Activated naive CD8-positive, alpha-beta T cell treated with anti-CD3 and anti-CD28 coated beads, Interleukin-2, amount 10 ng/mL, durations not matched to agents 7 days and 5 days (primary cell): ENCODE results near the gene CTSW. TPM values are rescaled to one million over a fixed set of nuclear protein-coding genes. Genes with fewer than 3 reads are reported as not detected.

Source experiments
- ATAC-seq: fragments of 150-1000 bp; cut with Tn5 transposase; one replicate; pipeline ENCODE4 v1.10.0; 2021; ENCODE audit warnings: low read depth, moderate library complexity
- POLR2A ChIA-PET: fragments of 350-600 bp; sonication (Branson Sonifier 250); formaldehyde crosslinking; loops from one replicate; lab custom pipeline; 2021; ENCODE audit warnings: antibody characterized with exemption; lab: Charles Lee
- DNase-seq: peaks from one replicate; pipeline ENCODE4 v3.0.0; 2021
- H3K27ac Mint-ChIP-seq: one replicate; pipeline ENCODE4 v1.8.0; 2022; ENCODE audit warnings: mild to moderate bottlenecking, mixed read lengths
- H3K27me3 Mint-ChIP-seq: one replicate; pipeline ENCODE4 v1.8.0; 2022; ENCODE audit warnings: mild to moderate bottlenecking, moderate library complexity, mixed read lengths
- H3K36me3 Mint-ChIP-seq: one replicate; pipeline ENCODE4 v1.8.0; 2021; ENCODE audit warnings: mild to moderate bottlenecking, mixed read lengths
- H3K4me1 Mint-ChIP-seq: one replicate; pipeline ENCODE4 v1.8.0; 2021; ENCODE audit warnings: mixed read lengths
- H3K4me3 Mint-ChIP-seq: one replicate; pipeline ENCODE4 v1.8.0; 2022; ENCODE audit warnings: mild to moderate bottlenecking, moderate library complexity, mixed read lengths
- H3K9me3 Mint-ChIP-seq: one replicate; pipeline ENCODE4 v1.8.0; 2021; ENCODE audit warnings: mixed read lengths
- total RNA-seq, 2 experiments: library from RNA; stranded (reverse); gene quantifications; one replicate each; pipeline ENCODE4 v1.2.3, GENCODE V29; 2021

Gene CTSW
- total RNA-seq, 2 experiments from 2014 or later: 161 to 175 TPM

GRCh38 chr11:65857853-65858680 lies 21.6 kb upstream of the CTSW start, which contains the start of gene CFL1:
Gene CFL1, minus strand, starts transcription at chr11:65858180. Its CDS starts 81 bp downstream, at chr11:65858099.
- ATAC-seq (peak; percentile 60), DNase-seq (peak; percentile 97)
- Mint-ChIP-seq H3K9me3 (no peaks in the 10 kb centered on the region), H3K36me3 (peaks cover 43% of the 10 kb centered on the region), H3K4me1 (peaks cover 46% of the 10 kb centered on the region), H3K4me3 (peak within 1 kb of the TSS; percentile 91), H3K27me3 (no peaks in the 10 kb centered on the region), H3K27ac (peak within 1 kb of the TSS; percentile 93)
- POLR2A ChIA-PET: interaction anchor here (0.6 to 8.3 kb wide), 20 partner anchors 8 to 410 kb away, joined by 3 to 304 read pairs (median 8); partner anchors contain the start of genes C11orf68, CCDC85B, CTSW and EFEMP2

DNA sequence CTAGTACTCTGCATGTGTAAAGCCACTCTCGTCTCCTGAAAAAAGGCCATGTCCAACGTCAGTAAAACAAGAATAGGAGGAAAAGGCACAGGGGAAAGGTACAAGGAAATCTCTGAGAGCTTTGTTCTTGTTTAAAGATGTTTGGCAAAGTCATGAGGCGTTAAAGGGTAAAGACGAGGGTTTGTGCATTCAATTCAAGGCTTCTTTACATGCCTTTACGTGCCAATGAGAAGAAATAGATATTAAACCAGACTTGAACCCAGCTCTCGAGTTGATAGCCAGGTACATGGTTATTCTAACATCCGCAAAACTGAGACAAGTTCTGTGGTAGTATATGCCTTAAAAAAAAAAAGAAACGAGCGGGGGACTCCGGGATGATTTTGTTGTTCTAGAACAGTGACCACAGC lies 21.0 kb upstream of the CTSW start:
- Mint-ChIP-seq H3K4me3 (peak overlapping the region; percentile 91), H3K36me3 (peaks cover 37% of the 10 kb centered on the region), H3K27ac (peak overlapping the region; percentile 93), H3K27me3 (no peaks in the 10 kb centered on the region), H3K4me1 (peaks cover 43% of the 10 kb centered on the region), H3K9me3 (no peaks in the 10 kb centered on the region)
- DNase-seq (no peak), ATAC-seq (no peak)
- POLR2A ChIA-PET: interaction anchor here (0.6 to 8.3 kb wide), 23 partner anchors 8 to 436 kb away, joined by 3 to 304 read pairs (median 6); partner anchors contain the start of genes C11orf68, CCDC85B, CTSW and EFEMP2

GRCh38 chr11:65859095-65859811 lies 20.4 kb upstream of the CTSW start:
- Mint-ChIP-seq H3K36me3 (peaks cover 33% of the 10 kb centered on the region), H3K9me3 (no peaks in the 10 kb centered on the region), H3K27ac (peak overlapping the region; percentile 98), H3K27me3 (no peaks in the 10 kb centered on the region), H3K4me1 (peaks cover 38% of the 10 kb centered on the region), H3K4me3 (peak overlapping the region; percentile 91)
- POLR2A ChIA-PET: interaction anchor here (0.6 to 8.3 kb wide), 34 partner anchors 6 to 607 kb away, joined by 3 to 304 read pairs (median 6); partner anchors contain the start of genes AP5B1, BANF1, CCDC85B and CD248
- ATAC-seq (peak; percentile 72), DNase-seq (peak; percentile 97)

- ATAC-seq (peak; percentile 0), DNase-seq (no peak)
- H3K27me3 Mint-ChIP-seq: no peaks in the 10 kb centered on the region
- peak overlapping the region; percentile 98 for H3K27ac Mint-ChIP-seq
- peaks cover 28% of the 10 kb centered on the region for H3K36me3 Mint-ChIP-seq
- H3K4me1 Mint-ChIP-seq: peaks cover 34% of the 10 kb centered on the region
- peak overlapping the region; percentile 91 for H3K4me3 Mint-ChIP-seq
- no peaks in the 10 kb centered on the region for H3K9me3 Mint-ChIP-seq
- POLR2A ChIA-PET: interaction anchor here (0.6 to 8.3 kb wide), 34 partner anchors 7 to 607 kb away, joined by 3 to 304 read pairs (median 5); partner anchors contain the start of genes AP5B1, BANF1, CCDC85B and CD248
Measured at GRCh38 chr11:65859812-65860277, 19.8 kb upstream of the CTSW start.

DNA sequence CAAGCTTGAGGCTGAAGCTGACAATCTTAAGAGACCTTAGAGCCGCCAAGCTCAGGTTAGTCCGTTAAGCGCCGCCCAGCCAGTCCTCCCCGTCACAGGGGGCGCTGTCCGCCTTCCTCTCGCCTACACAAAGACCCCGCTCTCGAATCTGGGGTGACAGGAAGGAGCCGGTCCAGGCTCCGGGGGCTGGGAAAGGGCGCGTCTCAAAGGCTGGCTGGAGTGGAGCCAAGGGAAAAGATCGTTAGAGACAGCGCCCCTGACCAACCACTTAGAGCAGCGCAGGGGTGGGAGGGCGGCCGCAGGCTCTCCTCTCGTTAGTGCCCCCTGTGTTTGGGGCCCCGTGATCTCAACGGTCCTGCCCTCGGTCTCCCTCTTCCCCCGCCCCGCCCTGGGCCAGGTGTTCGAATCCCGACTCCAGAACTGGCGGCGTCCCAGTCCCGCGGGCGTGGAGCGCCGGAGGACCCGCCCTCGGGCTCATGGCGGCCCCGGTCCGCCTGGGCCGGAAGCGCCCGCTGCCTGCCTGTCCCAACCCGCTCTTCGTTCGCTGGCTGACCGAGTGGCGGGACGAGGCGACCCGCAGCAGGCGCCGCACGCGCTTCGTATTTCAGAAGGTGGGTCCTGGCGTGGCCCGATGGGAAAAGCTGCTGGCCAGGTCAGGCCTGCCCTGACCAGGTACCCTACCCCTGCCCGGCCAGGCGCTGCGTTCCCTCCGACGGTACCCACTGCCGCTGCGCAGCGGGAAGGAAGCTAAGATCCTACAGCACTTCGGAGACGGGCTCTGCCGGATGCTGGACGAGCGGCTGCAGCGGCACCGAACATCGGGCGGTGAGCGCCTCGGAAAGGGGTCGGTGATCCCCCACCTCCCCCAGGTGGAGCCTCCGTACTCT lies 19.1 kb upstream of the CTSW start, which contains the start of gene MUS81:
Gene MUS81, plus strand, starts transcription at position 156 of the 887 bp plus-strand sequence. Its CDS starts 321 bp downstream, at position 477.
- peak within 1 kb of the TSS; percentile 91 for H3K4me3 Mint-ChIP-seq
- no peaks in the 10 kb centered on the region for H3K9me3 Mint-ChIP-seq
- peaks cover 38% of the 10 kb centered on the region for H3K4me1 Mint-ChIP-seq
- peaks cover 26% of the 10 kb centered on the region for H3K36me3 Mint-ChIP-seq
- peak within 1 kb of the TSS; percentile 98 for H3K27ac Mint-ChIP-seq
- POLR2A ChIA-PET: interaction anchor here (0.6 to 8.3 kb wide), 27 partner anchors 8 to 393 kb away, joined by 3 to 304 read pairs (median 7); partner anchors contain the start of genes AP5B1, CCDC85B, CTSW and EFEMP2
- H3K27me3 Mint-ChIP-seq: no peaks in the 10 kb centered on the region
- peak; percentile 98 for DNase-seq
- ATAC-seq: peak; percentile 30

DNA sequence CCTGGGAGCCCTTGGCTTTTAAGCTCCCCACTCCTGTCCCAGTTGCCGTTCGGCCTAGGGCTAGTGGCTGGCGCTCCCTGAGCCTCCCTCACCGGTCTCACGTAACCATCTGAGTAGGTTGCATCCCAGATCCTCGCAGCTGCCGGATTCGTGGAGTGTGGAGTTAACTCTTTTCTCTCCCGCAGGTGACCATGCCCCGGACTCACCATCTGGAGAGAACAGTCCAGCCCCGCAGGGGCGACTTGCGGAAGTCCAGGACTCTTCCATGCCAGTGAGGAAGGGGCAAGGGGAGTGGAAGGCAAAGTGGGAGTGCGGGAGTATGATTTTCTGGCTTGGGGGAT lies 18.5 kb upstream of the CTSW start:
- no peak for ATAC-seq

GRCh38 chr11:65861533-65862183 lies 18.0 kb upstream of the CTSW start:
- POLR2A ChIA-PET: interaction anchor here (0.8 to 8.3 kb wide), 7 partner anchors 9 to 363 kb away, joined by 3 to 304 read pairs (median 30); partner anchors contain the start of genes CCDC85B, CTSW, EFEMP2 and FIBP
- Mint-ChIP-seq H3K27me3 (no peaks in the 10 kb centered on the region), H3K36me3 (peaks cover 14% of the 10 kb centered on the region), H3K9me3 (no peaks in the 10 kb centered on the region), H3K27ac (peak overlapping the region; percentile 98), H3K4me3 (peak overlapping the region; percentile 91), H3K4me1 (peaks cover 27% of the 10 kb centered on the region)
- peak; percentile 31 for DNase-seq
- ATAC-seq: no peak

More for the DNA sequence above, 18.5 kb upstream of the CTSW start:
- Mint-ChIP-seq H3K9me3 (no peaks in the 10 kb centered on the region), H3K36me3 (peaks cover 20% of the 10 kb centered on the region), H3K4me3 (peak overlapping the region; percentile 91), H3K4me1 (peaks cover 32% of the 10 kb centered on the region), H3K27me3 (no peaks in the 10 kb centered on the region), H3K27ac (peak overlapping the region; percentile 98)
- DNase-seq: no peak
- POLR2A ChIA-PET: interaction anchor here (0.7 to 8.3 kb wide), 13 partner anchors 8 to 392 kb away, joined by 3 to 304 read pairs (median 7); partner anchors contain the start of genes CCDC85B, CTSW, EFEMP2 and FIBP

- no peaks in the 10 kb centered on the region for H3K27me3 Mint-ChIP-seq
- peak overlapping the region; percentile 91 for H3K4me3 Mint-ChIP-seq
- DNase-seq (peak; percentile 28), ATAC-seq (no peak)
- H3K4me1 Mint-ChIP-seq: peaks cover 25% of the 10 kb centered on the region
- no peaks in the 10 kb centered on the region for H3K9me3 Mint-ChIP-seq
- H3K27ac Mint-ChIP-seq: peak overlapping the region; percentile 70
- POLR2A ChIA-PET: interaction anchor here (1.7 to 8.3 kb wide), 4 partner anchors 9 to 56 kb away, joined by 4 to 304 read pairs (median 99); partner anchors contain the start of genes CCDC85B, EFEMP2 and FIBP
- peaks cover 14% of the 10 kb centered on the region for H3K36me3 Mint-ChIP-seq
Measured at GRCh38 chr11:65862191-65862735, 17.4 kb upstream of the CTSW start.

GRCh38 chr11:65862941-65863888 lies 16.4 kb upstream of the CTSW start:
- Mint-ChIP-seq H3K27me3 (no peaks in the 10 kb centered on the region), H3K36me3 (peaks cover 17% of the 10 kb centered on the region), H3K4me1 (peaks cover 26% of the 10 kb centered on the region), H3K4me3 (peak overlapping the region; percentile 63), H3K9me3 (no peaks in the 10 kb centered on the region), H3K27ac (peak overlapping the region; percentile 70)
- DNase-seq: peak; percentile 22
- POLR2A ChIA-PET: interaction anchor here (1.7 to 8.3 kb wide), 4 partner anchors 8 to 55 kb away, joined by 4 to 304 read pairs (median 99); partner anchors contain the start of genes CCDC85B, EFEMP2 and FIBP
- ATAC-seq: no peak

- Mint-ChIP-seq H3K4me3 (no peak overlapping the region), H3K27me3 (no peaks in the 10 kb centered on the region), H3K9me3 (no peaks in the 10 kb centered on the region), H3K27ac (no peak overlapping the region), H3K36me3 (peaks cover 17% of the 10 kb centered on the region), H3K4me1 (peaks cover 23% of the 10 kb centered on the region)
- ATAC-seq: no peak
- no peak for DNase-seq
- POLR2A ChIA-PET: interaction anchor here (1.2 to 8.3 kb wide), 5 partner anchors 7 to 54 kb away, joined by 4 to 304 read pairs (median 22); partner anchors contain the start of genes CCDC85B, EFEMP2 and FIBP
Measured at GRCh38 chr11:65863889-65864705, 15.5 kb upstream of the CTSW start.
